ENCODE results near the gene KCNS3.

Gene KCNS3

DNA sequence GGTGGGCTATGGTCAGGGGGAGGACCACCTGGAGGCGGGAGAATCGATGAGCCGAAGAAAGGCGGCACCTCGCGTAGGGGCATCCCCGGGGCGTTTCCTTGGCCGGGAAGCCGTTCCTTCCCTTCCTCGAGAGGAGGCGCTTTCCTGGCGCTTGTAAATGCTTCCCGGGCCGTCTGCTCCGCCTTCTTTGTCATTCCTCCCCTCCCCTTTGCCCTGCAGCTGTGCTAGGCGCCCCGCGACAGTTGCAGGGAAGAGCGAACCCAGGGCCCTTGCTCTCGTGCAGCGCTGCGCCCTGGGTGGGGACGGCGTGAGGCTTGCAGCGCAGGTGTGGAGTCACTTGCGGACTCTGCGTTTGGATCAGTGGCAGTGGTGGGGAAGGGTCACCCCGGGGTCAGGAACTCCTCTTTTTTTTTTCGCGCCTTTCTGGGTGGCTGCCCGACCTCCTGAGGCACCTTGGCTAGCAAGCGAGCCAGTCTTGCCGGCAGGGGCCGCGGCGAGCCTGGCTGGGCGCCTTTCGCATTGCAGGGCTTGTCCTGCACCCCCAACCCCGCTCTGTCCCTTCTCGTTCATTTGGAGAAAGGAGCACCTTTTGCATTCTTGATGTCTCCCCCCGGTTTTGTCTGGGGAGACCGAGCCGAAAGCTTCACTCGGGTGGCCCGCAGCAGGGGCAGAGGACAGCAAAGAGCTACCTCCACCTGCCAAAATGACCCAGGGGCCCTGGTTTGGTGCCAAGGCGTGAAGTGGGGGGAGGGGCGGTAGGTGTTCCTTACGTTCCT, 858 bp downstream of the KCNS3 start:
- ATAC-seq = no peak

DNA sequence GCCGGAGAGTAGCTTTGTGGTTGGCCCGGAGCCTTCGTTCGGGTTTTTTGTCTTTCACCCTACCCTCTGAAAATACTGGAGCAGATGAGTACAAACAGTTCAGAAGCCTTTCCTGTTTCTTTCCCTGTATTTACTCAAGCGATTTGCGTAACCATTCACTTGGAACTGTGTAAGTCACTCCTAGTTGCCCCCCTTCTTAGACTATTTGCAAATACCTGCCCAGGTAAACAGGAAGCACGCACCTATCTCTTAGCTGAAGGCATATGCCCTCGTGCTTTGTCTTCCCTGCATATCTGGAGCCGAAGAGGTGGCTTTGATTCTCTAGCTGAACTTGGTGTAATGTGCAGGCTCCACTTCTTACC, 1.4 kb downstream of the KCNS3 start:
- ATAC-seq = no peak

DNA sequence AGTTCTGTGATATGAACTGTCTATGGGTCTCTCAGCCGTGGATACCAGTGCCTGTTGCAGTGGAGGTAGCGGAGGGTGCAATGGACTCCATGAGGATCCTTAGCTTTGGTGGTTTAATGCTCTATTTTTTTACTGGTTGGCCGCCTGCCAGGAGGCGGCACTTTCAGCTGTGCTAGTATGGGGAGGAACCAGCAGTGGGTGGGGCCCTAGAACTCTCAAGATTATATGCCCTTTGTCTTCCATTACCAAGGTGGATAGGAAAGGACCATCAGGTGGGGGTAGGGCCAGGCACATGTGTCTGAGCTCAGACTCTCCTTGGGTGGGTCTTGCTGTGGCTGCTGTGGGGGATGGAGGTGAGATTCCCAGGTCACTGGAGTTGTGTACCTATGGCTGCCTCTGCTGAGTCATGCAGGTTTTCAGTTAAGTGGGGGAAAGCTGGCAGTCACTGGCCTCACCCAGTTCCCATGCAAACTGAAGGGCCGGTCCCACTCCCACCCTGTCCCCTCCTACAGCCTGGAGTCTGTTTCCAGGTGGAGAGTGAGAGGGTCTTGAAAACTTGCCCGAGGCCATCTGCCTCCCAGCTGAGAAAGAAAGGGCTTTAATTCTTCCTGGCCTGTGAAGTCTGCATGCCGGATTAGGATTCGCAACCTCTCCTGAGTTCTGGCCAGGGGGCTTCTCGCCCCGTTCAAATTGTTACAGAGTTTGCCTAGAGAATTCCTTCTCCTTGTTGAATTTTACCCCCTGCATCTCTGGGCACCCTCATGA, 14.5 kb downstream of the KCNS3 start:
- no peak for ATAC-seq

DNA sequence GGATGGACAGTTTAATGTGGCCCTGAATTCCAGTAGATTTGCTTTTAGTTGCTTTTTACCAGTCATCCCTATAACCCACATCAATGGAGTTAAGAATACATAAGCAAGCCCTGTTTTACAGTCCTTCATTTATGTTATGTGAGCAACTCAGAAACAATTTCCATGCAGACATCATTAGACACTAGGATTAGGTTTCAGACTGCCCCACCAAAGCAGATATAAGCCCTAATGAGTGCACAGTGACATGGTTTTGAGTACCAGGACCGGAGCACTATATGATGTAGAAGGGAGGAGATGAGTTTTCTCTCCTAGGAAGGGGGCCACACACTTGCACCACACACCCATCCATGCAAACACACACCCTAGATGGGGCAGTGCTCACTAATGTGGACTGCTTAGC, 15.5 kb downstream of the KCNS3 start:
- no peak for ATAC-seq

DNA sequence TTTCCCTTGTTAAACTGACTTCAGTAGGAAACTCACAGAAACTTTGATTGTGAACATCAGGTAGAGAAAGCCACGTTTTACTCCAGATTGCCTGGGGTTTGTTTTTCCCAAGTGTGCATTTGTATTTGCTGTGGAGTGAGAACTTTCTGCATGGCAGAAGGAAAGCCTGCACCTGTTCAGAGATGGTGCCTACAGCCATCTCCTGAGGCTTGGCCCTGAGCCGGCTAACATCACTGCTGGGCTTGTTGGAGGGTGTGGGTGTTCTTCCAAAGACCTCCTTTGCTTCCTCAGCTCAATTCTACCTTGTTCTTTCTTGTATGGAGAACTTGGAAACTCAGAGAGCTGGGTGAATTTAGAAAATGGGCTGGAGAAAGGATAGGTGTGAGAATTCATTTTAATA, 16.1 kb downstream of the KCNS3 start:
- ATAC-seq = no peak

DNA sequence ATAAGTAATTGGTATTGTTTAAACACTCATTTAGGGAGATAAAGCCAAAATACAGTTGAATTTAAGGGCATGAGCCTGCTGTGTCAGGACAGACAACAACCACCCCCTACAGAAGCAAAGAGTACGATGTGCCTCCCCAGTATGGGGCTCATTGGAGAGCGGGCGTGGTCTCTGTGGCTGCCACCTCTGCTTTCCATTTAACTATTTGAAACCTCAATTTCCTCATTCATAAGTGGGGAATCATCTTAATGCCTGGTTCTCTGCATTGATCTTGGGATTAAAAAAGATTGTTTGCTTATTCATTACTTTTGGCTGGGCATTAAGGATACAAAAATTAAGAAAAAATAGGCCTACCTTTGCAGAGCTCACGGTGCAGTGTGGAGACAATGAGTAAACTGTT, 21.4 kb downstream of the KCNS3 start:
- ATAC-seq = no peak

DNA sequence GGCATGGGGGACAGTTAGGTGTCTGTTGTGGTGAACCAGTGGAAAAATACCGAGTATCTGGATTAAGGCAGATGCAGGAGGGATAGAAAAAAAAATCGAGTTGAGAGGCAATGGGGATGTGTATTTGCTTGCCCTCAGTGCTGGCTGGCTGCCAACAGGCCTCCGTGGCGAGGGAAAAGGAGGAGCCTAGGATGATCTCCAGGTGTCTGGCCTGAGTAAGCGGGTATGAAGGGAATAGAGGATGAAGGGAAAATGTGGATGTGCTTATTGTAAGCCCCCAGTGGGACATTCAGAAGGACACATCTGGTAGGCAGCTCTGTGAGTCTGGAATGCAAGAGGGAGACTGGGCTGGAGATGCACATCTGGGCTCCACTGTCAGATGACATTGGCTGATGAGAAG, 22.8 kb downstream of the KCNS3 start:
- no peak for ATAC-seq

DNA sequence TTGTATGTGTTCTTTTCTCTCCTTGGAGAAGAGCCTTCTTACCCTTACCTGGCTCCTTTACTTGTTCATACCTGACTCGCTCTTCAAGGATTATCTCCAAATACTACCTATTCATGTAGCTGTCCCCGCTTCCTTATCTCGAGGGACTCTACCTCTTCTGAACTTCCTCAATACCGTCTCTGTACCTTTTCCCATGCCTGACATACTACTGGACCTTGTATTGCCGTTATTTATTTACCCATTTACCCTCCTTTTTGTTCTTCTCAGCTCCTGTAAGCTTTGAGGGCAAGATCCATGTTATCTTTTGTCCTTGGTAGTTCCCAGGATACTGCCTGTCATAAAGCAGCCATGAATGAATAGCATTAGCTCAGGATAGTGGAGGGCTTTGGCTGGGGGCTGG, 32.5 kb downstream of the KCNS3 start:
- ATAC-seq = no peak

DNA sequence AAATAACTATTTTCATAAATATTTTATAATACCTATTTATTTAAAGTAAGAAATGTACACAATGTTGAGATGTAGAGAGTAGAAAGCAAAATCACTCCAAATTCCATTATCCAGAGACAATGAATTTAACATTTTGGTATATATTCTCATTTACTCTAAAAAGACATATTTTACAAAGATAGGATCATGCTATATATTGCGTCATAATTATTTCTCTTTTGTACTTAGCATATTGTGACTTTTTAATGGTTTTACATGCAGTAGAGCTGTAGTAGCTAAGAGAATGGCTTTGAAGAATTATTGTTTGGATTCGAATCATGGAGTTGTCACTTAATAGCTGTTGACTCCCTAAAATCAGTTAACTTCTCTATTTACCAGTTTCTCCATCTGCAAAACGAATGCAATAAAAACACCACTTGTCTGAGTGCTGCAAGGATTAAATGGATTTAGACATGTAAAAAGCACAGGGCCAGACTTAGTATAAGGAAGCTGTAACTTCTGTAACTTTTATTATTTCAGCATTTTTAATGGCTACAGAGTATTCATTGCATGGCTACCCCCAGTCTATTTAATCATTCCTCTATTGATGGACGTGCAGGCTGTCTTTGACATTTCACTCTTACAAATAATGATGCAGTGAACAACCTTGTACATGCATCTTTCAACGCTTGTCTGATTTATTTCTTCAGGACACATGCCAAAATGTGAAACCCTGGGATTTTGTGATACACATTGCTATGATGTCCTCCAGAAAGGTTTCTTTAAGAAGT, 33.2 kb downstream of the KCNS3 start:
- no peak for ATAC-seq

DNA sequence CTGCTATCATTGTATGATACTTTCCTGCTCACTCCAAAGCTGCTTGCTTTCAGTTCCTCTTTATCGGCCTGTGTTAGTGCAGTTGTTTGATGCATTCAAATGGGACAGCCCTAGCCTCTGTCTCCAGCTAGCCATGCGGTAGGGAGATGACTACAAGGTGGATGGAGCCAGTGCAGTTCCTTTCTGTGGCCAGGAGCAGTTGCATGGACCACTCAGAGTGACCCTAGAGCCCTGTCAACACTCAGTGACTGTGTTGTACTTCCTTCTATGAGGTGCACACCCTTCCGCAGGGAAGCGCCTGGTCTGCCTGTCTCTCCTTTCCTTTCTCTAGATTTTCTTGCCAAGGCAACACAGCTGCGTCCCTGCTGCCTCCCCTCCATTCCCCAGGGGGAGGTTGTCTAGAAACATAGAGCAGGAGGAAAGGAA, 33.8 kb downstream of the KCNS3 start:
- ATAC-seq = no peak

DNA sequence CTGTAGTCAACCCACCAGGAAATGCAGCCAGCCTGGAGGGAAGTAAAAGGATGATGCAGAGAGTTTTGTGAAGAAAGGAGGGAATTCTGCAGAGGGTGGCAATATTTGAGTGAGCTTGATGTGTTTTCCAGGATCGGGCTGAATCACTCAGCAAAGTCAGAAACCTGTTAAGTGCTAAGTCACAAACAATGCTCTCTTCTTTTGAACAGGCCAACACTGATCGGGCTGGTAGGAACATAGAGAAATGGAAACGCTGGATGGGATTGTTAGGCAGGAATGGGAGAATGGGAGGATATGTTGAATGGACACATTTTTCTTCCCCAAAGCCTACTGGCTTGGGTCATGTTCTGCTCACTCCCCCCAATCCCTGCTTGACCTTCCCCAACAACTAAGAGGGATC, 36.6 kb downstream of the KCNS3 start:
- no peak for ATAC-seq

DNA sequence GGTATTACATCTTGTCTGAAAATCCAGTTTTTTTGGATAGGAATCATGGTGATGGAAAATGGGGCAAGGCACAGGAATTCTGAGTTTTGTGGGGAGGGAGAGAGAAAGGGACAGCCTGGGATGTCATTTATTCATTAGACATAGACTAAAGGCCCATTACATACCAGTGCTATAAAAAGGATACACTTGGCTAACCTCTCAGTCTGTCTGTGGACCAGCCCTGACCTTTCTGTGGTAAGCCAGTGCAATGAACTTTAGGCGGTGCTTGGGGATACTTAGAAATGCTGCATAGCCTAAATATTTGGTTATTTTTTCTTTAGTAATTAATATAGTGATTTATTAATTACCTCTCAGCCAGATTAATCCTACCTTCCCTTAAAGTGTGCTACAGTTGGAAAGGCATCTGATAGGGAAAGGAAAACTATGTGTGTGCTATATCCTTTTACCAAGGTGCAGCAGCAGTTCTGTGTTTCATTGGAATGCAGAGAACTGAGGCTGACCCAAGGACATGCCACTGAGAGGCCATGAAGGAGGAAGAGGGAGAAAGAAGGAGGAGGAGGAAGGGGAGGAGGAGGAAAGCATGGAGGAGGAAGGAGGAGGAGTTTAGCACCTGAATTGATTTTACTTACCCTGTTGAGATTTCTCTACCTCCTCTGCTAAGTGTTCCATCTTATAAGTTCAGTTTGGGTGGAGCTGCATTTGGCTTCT, 37.5 kb downstream of the KCNS3 start:
- no peak for ATAC-seq

DNA sequence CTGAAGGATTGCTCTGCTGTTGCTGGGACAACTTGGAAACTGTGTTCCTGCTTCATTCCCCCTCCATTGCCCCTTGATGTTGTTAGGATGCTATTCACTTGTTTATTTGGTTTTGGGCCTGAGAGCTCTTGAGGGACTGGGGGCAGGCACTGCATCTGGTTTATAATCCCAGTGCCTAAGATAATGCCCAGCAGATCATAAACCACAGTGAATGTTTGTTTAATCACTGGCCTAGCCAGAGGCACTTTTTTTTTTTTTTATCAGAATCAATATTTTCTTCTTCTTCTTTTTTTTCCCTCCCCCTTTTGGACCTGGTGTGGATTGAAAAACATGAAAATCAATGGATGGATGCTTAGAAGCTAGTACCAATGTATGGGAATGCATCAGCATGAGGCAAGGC, 38.1 kb downstream of the KCNS3 start:
- ATAC-seq = no peak

DNA sequence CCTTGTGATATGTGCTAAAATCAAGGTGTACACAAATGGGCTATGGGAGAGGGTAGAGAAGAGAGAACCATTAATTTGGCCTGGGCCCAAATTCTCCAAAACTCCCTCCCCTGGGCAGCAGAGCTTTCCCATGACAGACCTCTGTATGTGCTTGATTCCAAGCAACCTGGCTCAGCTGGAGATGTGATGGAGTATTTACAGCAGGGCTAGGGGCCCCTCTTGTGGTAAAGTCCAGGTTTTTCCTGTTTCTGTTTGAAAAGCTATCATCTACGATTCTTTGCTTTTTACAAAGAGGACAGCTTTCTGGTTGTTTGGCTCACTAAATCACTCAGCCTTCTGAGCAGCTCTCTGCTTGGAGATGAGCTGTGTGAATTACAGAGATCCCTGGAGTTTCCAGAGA, 40.3 kb downstream of the KCNS3 start:
- no peak for ATAC-seq

DNA sequence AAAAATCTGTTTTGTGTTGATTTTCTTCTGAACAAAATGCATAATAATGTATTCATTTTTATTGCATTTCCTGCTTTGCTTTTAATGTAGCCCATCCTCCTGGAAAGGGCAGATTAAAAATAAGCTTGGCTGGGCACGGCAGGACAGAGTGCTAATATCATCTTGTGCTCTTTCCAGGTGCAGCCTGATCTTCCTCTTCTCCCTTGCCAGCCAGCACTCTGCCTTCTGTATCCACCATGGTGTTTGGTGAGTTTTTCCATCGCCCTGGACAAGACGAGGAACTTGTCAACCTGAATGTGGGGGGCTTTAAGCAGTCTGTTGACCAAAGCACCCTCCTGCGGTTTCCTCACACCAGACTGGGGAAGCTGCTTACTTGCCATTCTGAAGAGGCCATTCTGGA, 52.3 kb downstream of the KCNS3 start:
- ATAC-seq = no peak

DNA sequence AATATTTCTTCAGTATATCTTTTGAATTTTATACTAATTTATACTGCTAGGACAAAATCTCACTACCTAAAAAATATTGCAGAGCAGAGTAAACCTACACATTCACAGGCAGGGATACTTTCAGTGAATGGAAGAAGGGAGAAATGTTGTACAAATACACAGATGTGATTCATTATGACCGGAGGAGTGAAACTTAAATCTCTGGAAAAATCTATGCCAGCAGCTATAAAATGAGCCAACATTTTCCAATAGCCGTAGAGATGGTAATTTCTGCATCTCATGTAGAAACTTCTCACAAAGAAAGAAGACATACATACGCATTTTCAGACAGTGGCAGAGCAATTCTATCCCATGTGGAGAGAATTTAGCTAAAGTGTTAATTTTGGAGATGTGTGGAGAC, 54.8 kb downstream of the KCNS3 start:
- no peak for ATAC-seq

DNA sequence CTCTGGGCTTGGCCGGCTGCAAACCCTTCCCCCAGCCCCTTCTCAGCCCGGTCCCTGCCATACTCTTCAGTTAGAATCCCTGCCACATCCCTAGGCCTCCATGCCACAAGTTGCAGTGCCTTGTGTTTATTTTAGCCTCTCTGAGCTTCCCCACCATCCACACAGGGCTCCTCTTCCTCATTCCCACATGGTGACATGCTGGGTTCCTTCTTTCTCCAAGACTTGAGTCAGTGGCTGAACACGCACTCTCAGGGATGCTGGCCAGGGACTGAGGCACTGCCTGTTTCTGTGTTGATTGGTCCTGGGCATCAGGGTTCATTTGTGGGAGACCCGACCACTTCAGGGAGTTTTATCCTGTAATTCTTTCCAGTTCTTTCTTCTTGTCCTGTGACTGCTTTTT, 56.3 kb downstream of the KCNS3 start:
- no peak for ATAC-seq

DNA sequence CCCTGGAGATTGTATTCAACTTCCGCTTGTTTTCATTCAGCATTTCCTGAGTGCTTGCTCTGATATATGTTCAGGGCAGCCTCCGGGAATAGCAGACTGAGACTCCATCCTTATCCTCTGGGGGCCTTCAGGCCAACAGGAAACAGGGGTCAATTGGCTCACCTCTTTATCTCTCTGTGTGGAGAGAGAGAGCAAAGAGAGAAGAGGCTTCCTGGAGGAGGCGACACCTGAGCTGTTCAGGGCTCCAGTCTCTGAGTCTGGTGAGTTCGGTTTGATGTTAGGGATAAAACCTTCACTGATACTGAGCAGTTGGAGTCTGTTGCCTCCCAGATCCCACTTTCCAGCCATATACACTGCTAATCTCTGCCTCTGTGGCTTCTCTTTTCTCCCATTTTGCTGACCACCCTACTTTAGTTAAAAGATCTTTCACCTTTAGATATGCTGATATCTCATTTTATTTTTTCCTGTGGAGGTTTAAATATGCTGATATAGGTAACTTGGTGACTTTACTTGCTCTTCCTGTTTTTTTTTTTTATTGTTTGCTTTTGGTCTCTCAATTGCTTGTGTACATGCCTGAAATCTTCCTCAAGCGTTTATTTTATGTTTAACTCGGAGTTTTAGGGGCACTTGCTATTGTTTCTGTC, 56.9 kb downstream of the KCNS3 start:
- no peak for ATAC-seq

DNA sequence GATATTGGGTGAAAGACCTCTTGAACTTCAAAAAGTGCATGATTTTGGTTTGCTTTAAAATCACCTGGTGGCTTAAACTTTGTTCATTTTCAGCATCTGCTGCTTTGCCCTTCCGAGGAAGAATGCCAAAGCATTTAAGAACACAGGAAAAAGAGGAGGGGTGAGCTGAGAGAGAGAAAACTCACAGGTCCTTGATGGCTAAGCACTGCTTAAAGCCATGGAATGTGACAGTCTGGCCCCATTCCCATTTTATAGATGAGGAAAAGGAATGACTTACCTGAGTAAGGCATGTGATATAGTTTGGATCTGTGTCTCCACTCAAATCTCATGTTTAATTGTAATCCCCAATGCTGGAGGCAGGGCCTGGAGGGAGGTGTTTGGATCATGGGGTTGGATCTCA, 58.1 kb downstream of the KCNS3 start:
- no peak for ATAC-seq

DNA sequence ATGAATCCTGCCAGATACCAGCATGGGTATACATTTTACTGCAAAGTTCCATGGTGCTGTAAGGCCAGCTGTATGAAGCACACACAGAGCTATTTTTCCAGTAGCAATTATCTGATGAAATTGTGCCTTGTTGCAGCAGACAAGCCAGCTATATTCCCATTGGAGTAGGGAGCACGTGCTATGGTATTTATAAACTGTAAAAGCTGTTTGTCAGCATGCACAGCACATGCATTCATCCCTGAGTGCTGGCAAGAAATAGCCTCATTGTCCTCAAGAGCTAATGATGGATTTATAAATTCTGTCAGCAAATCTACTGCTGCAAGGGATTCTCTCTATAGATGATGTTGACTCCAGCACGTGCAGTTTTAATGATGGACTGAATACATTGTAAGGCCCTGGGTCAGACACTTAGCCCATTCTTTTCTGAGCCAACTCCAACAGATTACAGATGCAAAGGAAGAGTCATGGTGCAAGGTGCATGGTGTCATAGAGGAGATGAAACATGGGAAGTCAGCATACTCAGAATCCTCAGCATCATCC, 61.7 kb downstream of the KCNS3 start:
- no peak for ATAC-seq

DNA sequence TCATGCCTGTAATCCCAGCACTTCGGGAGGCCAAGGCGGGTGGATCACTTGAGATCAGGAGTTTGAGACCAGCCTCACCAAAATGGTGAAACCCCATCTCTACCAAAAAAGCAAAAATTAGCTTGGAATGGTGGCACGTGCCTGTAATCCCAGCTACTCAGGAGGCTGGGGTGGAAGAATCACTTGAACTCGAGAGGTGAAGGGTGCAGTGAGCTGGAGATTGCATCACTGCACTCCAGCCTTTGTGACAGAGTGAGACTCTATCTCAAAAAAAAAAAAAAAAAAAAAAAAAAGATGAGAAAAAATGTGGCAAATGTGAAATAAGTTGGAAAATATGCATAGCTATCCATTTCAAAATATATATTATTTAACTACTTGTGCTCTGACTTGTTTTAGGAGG, 65.0 kb downstream of the KCNS3 start:
- ATAC-seq = no peak

DNA sequence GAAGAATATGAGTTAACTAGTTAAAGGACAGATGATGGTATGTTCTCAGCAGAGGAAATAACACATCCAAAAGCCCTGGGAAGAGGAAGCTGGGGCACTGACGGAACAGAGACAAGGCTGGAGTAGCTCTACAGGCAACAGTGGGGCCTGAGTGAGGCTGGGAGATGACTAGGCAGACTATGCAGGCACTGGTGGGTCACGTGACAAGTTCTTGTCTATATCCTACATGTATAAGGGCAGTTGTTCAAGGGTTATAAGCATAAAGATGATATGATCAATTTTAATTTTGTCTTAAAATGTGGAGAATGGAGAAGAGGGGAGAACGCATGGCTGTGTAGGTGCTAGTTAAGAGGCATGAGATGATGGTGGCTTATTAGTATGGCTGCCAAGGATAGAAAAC, 68.6 kb downstream of the KCNS3 start:
- no peak for ATAC-seq

All from activated CD4-positive, CD25-positive, alpha-beta regulatory T cell treated with anti-CD3 and anti-CD28 coated beads, Interleukin-2, amount 50 U/mL, for 24 hours (primary cell).